GM18907 (cell line): ENCODE data around the gene FMO4.
A peak's percentile ranks its signal among the peaks of the same experiment; 100 is the strongest.
"Not testable (repeated sequence)": the region's sequence is repeated elsewhere in the genome, so short reads cannot be mapped to it uniquely, and the experiment has no call there.

ENCODE experiments used
- ATAC-seq: cut with Tn5 transposase; IDR thresholded peaks from one replicate; pipeline ENCODE4 v1.9.1; 2021; ENCODE audit warnings: mild to moderate bottlenecking, moderate library complexity; ENCODE audit not compliant: unreplicated experiment

The FMO4 gene, protein sequence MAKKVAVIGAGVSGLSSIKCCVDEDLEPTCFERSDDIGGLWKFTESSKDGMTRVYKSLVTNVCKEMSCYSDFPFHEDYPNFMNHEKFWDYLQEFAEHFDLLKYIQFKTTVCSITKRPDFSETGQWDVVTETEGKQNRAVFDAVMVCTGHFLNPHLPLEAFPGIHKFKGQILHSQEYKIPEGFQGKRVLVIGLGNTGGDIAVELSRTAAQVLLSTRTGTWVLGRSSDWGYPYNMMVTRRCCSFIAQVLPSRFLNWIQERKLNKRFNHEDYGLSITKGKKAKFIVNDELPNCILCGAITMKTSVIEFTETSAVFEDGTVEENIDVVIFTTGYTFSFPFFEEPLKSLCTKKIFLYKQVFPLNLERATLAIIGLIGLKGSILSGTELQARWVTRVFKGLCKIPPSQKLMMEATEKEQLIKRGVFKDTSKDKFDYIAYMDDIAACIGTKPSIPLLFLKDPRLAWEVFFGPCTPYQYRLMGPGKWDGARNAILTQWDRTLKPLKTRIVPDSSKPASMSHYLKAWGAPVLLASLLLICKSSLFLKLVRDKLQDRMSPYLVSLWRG

DNA sequence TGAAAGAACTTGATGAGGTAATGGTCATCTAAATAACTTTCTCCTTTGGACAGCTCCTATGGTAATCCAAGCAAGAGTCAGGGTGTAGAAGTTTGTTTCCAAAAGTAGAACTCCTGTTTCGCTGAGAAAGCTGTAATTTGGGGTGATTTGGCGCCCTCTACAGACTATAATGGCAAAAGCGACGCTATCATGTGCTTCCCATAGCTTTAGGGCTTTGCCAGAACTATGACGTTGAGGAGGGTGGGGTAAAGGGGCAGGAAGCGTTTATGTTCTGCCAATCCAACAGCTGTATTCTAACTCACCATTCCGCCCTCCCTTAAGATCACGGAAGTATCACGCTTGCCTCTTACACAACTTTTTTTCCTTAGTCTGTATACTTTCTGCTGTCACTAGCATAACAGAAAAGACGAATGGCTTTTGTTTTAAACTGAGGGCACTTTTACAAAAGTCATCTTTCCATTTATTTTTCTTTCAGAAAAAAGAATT is at the start of gene FMO4:
FMO4 (plus strand) TSS at position 349 of the 486 bp plus-strand sequence. CDS start 5,643 bp downstream, outside the sequence.
- peak; percentile 100 for ATAC-seq

DNA sequence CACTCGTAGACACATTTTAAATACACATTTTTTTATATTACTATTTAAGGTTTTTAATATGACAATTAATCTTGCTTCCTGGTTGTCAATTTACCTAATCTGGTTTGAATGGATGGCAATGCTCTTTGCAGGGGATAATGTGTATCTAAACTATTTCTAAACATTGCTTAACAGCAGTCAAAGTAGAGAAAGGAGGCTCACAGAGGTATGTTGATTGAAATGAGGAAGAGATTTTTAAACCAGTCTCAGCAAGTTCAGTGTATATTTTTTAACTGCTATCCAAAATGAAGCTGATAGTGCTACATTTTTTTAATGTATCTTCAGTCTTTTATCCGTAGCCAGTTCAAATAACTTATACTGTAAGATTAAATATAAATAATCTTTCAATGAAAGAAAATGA is 48.3 kb upstream of the FMO4 start:
- no peak for ATAC-seq

DNA sequence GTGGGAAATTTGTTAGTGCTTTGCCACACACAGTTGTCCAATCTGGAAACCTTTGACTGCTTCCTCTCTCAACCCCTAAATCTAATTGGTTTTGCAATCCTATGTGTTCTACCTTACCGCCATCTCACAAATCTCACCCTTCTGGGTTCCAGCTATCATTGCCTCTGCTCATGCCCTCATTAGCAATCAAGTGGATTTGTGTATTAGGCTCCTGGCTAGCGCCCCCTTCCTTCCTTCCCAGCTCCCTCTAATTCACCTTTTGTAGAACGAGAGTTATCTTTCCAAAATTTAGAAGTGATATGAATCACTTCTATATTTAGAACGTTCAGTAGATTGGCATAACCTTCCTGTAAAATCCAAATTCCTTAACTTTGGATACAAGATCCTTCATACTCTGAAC is 47.1 kb upstream of the FMO4 start:
- no peak for ATAC-seq

DNA sequence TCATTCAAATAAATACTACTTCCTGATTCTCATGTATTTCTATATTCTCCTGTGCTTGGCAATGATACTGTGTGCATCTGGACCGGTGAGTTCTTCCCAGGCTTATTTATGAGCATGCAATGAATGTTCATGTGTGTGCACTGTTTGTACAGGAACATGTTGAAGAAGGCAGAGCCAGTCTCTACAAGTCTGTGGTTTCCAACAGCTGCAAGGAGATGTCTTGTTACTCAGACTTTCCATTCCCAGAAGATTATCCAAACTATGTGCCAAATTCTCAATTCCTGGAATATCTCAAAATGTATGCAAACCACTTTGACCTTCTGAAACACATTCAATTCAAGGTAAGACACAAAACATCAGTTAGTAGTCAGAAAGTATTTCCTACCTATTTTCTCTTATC is 46.6 kb upstream of the FMO4 start:
- no peak for ATAC-seq

DNA sequence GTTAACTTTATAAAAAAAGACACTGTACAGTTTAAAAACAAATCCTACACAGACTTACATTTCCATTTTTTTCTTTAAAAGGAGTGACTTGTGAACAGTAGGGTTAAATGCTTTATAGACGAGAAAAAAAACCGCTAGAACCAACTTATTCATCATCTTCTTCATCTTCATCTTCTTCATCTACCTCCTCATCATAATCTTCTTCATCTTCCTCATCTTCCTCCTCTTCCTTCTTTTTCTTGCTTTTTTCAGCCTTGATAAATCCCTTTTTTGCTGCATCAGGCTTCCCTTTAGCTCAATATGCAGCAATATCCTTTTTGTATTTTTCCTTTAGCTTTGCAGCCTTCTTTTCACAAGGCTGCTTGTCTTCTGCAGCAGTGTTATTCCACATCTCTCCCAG is 43.2 kb upstream of the FMO4 start:
- no peak for ATAC-seq

DNA sequence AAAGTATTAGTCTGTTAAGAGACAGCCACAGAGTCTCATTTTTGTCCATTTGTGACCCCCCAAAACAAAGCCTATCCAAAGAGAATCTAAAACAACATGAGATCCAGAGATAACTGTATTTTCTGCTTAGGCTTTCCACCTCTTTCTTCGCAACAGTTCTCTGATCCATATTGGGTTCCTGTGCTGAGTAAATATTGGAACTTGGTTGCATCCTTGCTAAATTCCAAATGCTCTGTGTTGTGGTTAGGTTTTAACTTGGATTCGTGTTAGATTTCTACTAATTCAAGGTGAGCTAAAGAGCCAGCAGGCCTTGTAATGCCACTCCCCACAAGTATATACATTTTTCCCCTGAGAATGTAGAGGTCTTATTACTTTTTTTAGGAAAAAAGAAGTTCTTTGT is 36.4 kb upstream of the FMO4 start:
- ATAC-seq, result no peak

DNA sequence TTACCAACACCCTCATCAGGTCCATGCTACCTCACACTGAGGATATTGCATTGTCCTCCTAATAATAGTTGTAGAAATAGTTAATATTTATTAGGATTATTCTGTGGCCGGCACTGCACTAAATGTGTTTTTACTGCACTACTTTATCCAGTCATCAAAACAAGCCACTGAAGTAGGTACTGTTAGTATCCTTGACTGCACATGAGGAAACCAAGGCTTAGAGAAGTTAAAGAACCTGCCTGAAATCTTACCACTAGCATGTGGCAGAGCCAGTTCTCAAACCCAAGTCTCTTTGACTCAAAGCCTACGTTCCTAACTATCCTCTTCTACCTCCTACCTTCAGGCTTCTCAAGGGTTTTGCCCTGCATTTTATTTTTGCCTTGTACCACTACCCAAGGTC is 34.7 kb upstream of the FMO4 start:
- ATAC-seq, result no peak

DNA sequence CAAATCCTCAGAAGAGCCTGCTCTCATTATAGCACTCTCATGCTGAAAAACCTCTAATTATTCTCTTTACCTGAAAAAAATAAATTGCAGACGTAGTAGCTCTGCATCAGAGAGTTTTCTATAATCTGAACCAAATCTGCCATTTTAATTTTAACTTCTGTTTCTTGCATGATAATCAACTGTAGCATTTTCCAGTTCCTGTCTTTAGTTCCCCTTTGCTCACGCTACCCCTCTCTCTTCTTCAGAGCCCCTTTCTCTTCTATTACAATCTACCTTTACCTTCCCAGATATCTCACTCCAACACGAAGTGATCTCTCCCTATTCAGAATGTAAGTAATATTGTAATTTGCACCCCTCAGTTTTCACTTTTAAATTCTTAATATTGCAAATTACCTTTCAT is 34.3 kb upstream of the FMO4 start:
- ATAC-seq, result no peak

DNA sequence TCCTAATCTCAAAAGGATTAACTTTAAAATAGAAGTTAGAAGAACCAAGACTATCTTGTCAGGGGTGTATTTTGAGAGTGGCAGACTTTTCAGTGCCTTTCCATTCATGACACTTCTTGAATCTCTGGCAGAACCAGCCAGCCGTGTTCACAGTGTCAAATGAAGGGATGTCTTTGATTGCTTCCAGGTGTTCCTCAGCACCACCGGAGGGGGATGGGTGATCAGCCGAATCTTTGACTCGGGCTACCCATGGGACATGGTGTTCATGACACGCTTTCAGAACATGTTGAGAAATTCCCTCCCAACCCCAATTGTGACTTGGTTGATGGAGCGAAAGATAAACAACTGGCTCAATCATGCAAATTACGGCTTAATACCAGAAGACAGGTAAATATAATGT is 33.4 kb upstream of the FMO4 start:
- ATAC-seq, result no peak

DNA sequence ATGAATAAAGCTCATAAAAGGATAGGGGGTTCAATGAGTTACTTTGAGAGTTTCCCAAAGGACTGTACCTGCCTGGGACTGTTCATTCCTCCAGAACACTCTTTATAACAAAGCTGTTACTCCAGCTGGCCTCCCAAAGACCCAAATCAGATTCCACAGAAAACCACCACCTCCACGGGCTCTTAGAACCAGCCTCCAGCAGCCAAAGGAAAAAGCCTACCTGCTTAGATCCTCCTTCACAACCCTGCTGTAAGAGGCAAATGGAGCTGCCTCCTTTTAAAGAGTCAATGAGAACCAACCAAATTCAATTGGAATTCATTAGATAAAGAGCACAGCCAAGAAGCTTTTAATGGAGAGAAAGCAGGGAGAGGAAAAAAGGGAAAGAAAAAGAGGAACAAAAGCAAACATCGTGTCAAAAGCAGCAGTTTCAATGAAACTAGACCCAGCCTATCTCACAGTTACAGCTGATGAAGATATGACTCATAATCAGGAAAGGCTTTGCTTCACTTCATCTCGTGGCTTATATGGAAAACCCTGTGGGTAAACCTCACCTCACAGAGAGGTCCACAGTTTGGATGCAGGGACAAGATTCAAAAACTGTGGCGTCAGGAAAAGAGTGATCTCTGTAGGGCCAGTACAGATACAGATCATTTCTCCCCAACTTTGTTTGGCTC is 27.8 kb upstream of the FMO4 start:
- ATAC-seq, result peak; percentile 55

DNA sequence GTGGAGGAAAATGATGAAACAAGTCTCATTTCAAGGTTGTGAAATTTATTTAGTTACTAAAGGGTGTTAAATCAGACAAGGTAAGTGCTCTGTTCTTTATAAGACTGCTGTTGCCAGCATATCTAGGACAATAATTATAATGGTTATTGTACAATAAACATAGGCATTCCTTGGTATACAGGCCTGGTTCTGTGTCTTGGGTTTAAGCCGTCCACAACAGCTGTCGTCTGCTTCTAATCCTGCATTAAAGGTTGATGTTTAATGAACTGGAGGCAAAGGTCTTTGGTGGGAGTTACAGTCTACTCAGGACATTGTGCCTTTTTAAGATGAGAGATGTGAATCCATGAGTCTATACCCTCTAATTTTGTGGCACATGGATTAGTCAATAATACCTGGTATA is 23.4 kb upstream of the FMO4 start:
- ATAC-seq, result no peak

DNA sequence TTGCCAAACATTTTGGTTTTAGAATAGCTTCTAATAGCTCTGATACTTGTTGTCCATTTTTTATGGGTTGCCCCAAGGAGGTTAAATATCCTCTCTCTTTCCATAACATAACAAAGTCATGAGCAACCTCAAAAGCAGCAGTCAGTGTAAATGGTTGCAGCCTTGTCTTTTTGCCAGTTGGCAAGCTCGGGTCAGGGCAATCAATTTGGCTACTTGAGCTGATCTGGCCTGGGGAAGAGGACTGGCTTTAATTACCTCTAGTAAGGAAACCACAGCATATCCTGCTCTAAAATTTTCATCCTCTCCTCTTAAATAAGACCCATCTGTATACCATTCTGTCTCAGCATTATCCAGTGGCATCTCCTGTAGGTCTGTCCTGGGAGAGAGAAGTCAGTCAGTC is 21.2 kb upstream of the FMO4 start:
- no peak for ATAC-seq

DNA sequence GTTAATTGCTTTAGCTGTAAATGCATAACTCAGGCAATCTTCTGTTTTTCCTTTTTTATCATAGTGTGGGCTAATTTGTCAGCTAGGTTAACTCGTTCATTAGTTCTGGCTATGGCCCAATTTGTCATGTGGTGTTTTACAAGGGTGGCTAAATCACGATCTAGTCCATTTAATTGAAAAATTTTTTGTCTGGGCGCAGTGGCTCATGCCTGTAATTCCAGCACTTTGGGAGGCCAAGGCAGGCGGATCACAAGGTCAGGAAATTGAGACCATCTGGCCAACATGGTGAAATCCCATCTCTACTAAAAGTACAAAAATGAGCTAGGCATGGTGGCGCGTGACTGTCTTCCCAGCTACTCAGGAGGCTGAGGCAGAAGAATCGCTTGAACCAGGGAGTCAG is 18.6 kb upstream of the FMO4 start:
- not testable (repeated sequence) for ATAC-seq

DNA sequence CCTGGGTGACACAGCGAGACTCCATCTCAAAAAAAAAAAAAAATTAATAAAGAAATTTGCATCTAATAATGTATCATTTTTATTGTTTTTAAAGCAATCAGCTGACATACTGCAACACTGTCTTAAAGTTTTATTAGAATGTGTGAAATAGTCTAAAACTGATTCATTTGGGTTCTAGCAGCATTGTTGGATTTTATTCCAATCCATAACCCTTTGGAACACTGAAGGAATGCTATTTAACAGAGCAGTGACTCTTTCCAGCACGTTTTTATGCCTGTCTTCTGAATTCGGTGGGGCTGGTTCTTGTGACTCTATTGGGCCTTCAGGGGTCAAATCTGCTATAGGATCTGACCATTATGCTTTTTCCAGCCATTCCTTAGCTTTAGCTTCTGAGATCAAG is 18.2 kb upstream of the FMO4 start:
- ATAC-seq, result no peak

DNA sequence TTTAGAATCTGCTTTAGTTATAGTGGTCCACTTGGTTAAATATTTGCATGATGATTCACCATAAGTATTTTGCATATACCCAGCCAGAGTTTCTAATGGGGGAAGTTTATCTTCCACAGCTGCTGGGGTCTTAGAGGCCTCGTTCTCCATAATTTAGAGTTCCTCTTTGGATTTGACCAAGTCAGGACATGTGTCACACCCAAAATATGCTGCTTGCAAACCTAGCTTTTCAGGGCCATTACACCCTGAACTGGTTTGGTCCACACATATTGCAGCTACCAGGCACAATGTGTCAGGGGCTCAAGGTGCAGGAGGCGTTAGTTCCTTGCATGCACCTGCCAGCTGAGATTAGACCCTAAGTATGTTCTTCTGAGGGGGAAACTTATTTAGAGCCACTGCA is 17.1 kb upstream of the FMO4 start:
- no peak for ATAC-seq

DNA sequence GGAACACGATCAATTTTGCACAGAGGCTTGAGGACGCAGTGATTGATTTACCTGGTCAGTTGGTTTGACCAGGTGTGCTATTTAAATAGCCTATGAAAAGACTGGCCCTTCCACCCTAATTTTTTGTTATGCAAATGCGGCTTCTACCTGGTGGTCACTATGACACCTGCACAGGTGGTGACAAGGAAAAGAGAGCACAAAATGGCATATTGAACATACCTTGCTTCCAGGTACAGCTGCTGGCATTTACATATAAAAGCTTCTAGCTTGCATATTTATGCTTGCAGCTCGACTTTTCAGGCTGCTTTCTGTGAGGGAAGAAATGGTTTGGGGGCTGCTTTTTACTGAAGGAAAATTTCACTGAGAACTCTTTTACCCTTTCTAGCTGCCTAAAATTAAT is 15.3 kb upstream of the FMO4 start:
- ATAC-seq, result no peak

DNA sequence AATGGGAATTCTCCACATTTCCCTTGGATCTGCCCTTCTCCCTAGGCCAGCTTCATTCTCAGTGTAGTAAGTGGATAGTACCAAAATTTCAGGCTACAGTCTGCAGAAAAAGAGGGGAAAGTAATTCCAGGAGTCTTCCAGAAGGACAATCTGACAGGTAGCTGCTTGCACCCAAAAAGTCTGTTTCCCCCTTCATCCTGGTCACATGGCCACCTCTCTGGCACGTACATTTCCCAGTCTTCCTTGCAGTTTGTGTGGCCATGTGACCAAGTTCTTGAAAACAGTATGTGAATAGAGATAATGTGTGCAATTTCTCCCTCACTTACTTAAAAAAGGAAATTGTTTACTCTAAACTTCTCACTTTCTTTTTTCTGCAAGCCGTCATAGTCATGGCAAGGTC is 14.6 kb upstream of the FMO4 start:
- ATAC-seq, result no peak

DNA sequence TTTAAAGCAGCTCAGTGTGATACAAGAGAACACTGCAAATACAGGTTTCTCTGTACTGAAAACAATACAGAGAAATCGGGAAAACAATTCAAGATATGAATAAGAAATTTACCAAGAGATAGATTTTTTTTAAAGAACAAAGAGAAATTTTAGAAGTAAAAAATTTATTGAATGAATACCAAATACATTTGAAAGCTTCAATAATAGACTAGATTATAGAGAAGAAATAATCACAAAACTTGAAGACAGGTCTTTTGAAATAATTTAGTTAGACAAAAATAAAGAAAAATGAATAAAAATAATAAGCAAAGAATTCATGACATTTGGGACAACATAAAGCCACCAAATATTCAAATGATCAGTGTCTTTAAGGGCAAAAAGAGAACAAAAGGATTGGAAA is 13.6 kb upstream of the FMO4 start:
- ATAC-seq, result no peak

DNA sequence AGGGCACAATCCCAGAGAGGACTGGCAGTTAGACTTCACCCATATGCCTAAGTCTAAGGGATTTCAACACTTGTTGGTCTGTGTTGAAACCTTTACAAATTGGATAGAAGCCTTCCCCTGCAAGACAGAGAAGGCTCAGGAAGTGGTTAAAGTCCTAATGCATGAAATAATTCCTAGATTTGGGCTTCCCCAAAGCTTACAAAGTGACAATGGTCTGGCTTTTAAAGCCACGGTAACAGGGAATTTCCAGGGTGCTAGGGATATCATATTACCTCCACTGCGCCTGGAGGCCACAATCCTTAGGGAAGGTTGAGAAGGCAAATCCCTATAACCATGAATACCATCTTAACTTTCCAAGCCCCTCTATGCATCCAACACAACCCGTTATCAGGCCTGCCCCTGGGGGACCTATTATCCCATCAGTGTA is 3.3 kb upstream of the FMO4 start:
- ATAC-seq, result no peak

DNA sequence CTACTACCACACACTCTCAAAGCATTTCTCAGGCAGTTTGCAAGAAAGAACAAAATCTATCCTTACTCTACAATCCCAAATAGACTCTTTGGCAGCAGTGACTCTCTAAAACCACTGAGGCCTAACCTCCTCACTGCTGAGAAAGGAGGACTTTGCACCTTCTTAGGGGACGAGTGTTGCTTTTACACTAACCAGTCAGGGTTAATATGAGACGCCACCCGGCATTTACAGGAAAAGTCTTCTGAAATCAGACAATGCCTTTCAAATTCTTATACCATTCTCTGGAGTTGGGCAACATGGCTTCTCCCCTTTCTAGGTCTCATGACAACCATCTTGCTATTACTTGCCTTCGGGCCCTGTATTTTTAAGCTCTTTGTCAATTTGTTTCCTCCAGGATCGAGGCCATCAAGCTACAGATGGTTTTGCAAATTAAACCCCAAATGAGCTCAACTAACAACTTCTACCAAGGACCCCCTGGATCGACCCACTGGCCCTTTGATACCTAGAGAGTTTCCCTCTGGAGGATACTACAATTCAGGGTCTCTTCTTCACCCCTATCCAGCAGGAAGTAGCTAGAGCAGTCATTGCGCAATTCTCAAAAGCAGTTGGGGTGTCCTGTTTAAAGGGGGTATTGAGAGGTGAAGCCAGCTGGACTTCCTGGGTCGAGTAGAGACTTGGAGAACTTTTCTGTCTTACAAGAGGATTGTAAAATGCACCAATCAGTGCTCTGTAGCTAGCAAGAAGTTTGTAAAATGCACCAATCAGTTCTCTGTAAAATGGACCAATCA is 2.0 kb upstream of the FMO4 start:
- ATAC-seq, result no peak

DNA sequence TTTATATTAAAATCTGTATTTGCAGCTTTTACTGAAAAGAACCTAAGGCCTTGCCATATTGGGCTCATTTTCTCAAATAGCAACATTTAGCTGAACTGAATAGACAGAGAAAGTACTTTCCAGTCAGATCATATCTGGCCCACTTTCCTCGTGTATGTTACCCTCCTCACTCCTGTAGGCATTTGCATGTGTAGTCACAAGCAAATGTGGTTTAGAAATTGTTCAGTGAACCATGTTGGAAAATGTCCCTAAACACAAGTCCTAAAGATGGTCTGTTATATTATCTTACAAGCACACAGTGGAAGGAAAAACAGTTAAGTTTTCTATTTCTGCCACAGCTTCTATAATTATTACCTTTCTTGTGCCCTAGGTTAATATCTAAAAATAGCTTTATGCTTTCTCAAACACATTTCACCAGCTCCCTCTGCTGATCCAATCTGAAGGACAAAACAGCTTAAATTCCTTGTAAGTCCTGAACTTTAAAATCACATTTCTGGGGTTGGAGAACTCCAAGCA is 606 bp upstream of the FMO4 start:
- ATAC-seq, result peak; percentile 78
